ENCODE measurements around the gene KRT77.
A peak's percentile ranks its signal among the peaks of the same experiment; 100 is the strongest.
"Not testable (repeated sequence)": the region's sequence is repeated elsewhere in the genome, so short reads cannot be mapped to it uniquely, and the experiment has no call there.

The KRT77 gene

GRCh38 chr12:52703424-52703823 lies at the start of gene KRT77:
Gene KRT77 (minus strand): TSS chr12:52703524. CDS start chr12:52703434, 90 bp downstream.
- DNase-seq = no peak

- DNase-seq = no peak
Measured at GRCh38 chr12:52752516-52752915, 49.2 kb upstream of the KRT77 start.

GRCh38 chr12:52751795-52752194 lies 48.5 kb upstream of the KRT77 start:
- no peak for DNase-seq

GRCh38 chr12:52750532-52750931 lies 47.2 kb upstream of the KRT77 start:
- not testable (repeated sequence) for DNase-seq

- DNase-seq = no peak
Measured at GRCh38 chr12:52749827-52750226, 46.5 kb upstream of the KRT77 start.

GRCh38 chr12:52748578-52748977 lies 45.3 kb upstream of the KRT77 start:
- DNase-seq = no peak

GRCh38 chr12:52745554-52745953 lies 42.2 kb upstream of the KRT77 start:
- DNase-seq = no peak

- no peak for DNase-seq
Measured at GRCh38 chr12:52744493-52745156, 41.3 kb upstream of the KRT77 start.

GRCh38 chr12:52742822-52743457 lies 39.6 kb upstream of the KRT77 start:
- no peak for DNase-seq

GRCh38 chr12:52742196-52742580 lies 38.9 kb upstream of the KRT77 start:
- no peak for DNase-seq

GRCh38 chr12:52741375-52742195 lies 38.3 kb upstream of the KRT77 start:
- no peak for DNase-seq

- peak; percentile 3 for DNase-seq
Measured at GRCh38 chr12:52740584-52740983, 37.3 kb upstream of the KRT77 start.

- DNase-seq = no peak
Measured at GRCh38 chr12:52739963-52740362, 36.6 kb upstream of the KRT77 start.

- no peak for DNase-seq
Measured at GRCh38 chr12:52735816-52736632, 32.7 kb upstream of the KRT77 start.

- no peak for DNase-seq
Measured at GRCh38 chr12:52735106-52735505, 31.8 kb upstream of the KRT77 start.

- DNase-seq = no peak
Measured at GRCh38 chr12:52730793-52731192, 27.5 kb upstream of the KRT77 start.

GRCh38 chr12:52730383-52730782 lies 27.1 kb upstream of the KRT77 start:
- no peak for DNase-seq

- DNase-seq = no peak
Measured at GRCh38 chr12:52729147-52729546, 25.8 kb upstream of the KRT77 start.

GRCh38 chr12:52728374-52728773 lies 25.1 kb upstream of the KRT77 start:
- no peak for DNase-seq

GRCh38 chr12:52727037-52727436 lies 23.7 kb upstream of the KRT77 start:
- DNase-seq = no peak

- DNase-seq = no peak
Measured at GRCh38 chr12:52726451-52726850, 23.1 kb upstream of the KRT77 start.

GRCh38 chr12:52724384-52724783 lies 21.1 kb upstream of the KRT77 start:
- no peak for DNase-seq

GRCh38 chr12:52722680-52723079 lies 19.4 kb upstream of the KRT77 start:
- no peak for DNase-seq

Data from NCI-H510A treated with DMSO at 0.1 percent for 48 hours (cell line).